Measurements from ENCODE around the gene SLC6A11. TPM values are rescaled to one million over a fixed set of nuclear protein-coding genes. Genes with fewer than 3 reads are reported as not detected.

The SLC6A11 gene
- total RNA-seq, 1 experiment from 2014 or later: not detected

- Mint-ChIP-seq H3K4me1 (ENCODE audit: low read depth, unreplicated experiment) (no peaks in the 10 kb centered on the region), H3K4me3 (ENCODE audit: unreplicated experiment) (no peak overlapping the region), H3K9me3 (ENCODE audit: unreplicated experiment) (no peaks in the 10 kb centered on the region), H3K27me3 (ENCODE audit: insufficient read depth, unreplicated experiment) (peaks cover 14% of the 10 kb centered on the region), H3K36me3 (ENCODE audit: insufficient read depth, unreplicated experiment) (no peaks in the 10 kb centered on the region), H3K27ac (ENCODE audit: unreplicated experiment) (no peak overlapping the region)
- BruUV-seq (replicated peaks): no TSS peak
- no peak for TF ChIP-seq CTCF (IDR thresholded peaks at IDR 0.05; ENCODE audit: insufficient read depth in 1 of 2, low read depth in 1 of 2, low read length in 1 of 2, severe bottlenecking in 1 of 2, unreplicated experiment in 1 of 2)
- Histone ChIP-seq H3K36me3 (ENCODE audit: control insufficient read depth, insufficient read depth, low read length) (no peaks in the 10 kb centered on the region), H3K4me1 (no peaks in the 10 kb centered on the region), H3K27me3 (replicated peaks; ENCODE audit: control insufficient read depth, insufficient read depth, low read length) (no peaks in the 10 kb centered on the region; the same call in 1 of the 2 replicates), H3K4me3 (ENCODE audit: low read depth, low read length) (no peak overlapping the region), H3K9me3 (no peaks in the 10 kb centered on the region)
- CTCF ChIA-PET: no interaction called here
- POLR2A ChIA-PET: no interaction called here
- intact Hi-C loops (cut with micrococcal nuclease; ENCODE audit: unreplicated experiment): no loop called here
- no peak for DNase-seq
These were observed 113.0 kb downstream of the SLC6A11 start for GRCh38 chr3:10928961-10929471.

GRCh38 chr3:10929978-10930665 lies 114.1 kb downstream of the SLC6A11 start:
- CTCF ChIA-PET: no interaction called here
- H3K4me1 Mint-ChIP-seq (ENCODE audit: low read depth, unreplicated experiment): no peaks in the 10 kb centered on the region
- Histone ChIP-seq H3K4me3 (ENCODE audit: low read depth, low read length) (no peak overlapping the region), H3K4me1 (no peaks in the 10 kb centered on the region), H3K27me3 (replicated peaks; ENCODE audit: control insufficient read depth, insufficient read depth, low read length) (no peaks in the 10 kb centered on the region; the same call in 1 of the 2 replicates), H3K36me3 (ENCODE audit: control insufficient read depth, insufficient read depth, low read length) (no peaks in the 10 kb centered on the region), H3K9me3 (no peaks in the 10 kb centered on the region)
- H3K9me3 Mint-ChIP-seq (ENCODE audit: unreplicated experiment): no peaks in the 10 kb centered on the region
- BruUV-seq (replicated peaks): no TSS peak
- no peak overlapping the region for H3K4me3 Mint-ChIP-seq (ENCODE audit: unreplicated experiment)
- H3K27me3 Mint-ChIP-seq (ENCODE audit: insufficient read depth, unreplicated experiment): peaks cover 8% of the 10 kb centered on the region
- POLR2A ChIA-PET: no interaction called here
- intact Hi-C loops (cut with micrococcal nuclease; ENCODE audit: unreplicated experiment): no loop called here
- TF ChIP-seq CTCF (IDR thresholded peaks at IDR 0.05; ENCODE audit: insufficient read depth in 1 of 2, low read depth in 1 of 2, low read length in 1 of 2, severe bottlenecking in 1 of 2, unreplicated experiment in 1 of 2): no peak
- DNase-seq: no peak
- no peak overlapping the region for H3K27ac Mint-ChIP-seq (ENCODE audit: unreplicated experiment)
- H3K36me3 Mint-ChIP-seq (ENCODE audit: insufficient read depth, unreplicated experiment): no peaks in the 10 kb centered on the region

GRCh38 chr3:10930666-10931040 lies 114.6 kb downstream of the SLC6A11 start:
- ChIA-PET POLR2A (no interaction called here), CTCF (no interaction called here)
- Mint-ChIP-seq H3K4me3 (ENCODE audit: unreplicated experiment) (no peak overlapping the region), H3K4me1 (ENCODE audit: low read depth, unreplicated experiment) (no peaks in the 10 kb centered on the region), H3K27ac (ENCODE audit: unreplicated experiment) (no peak overlapping the region), H3K27me3 (ENCODE audit: insufficient read depth, unreplicated experiment) (peaks cover 8% of the 10 kb centered on the region), H3K36me3 (ENCODE audit: insufficient read depth, unreplicated experiment) (no peaks in the 10 kb centered on the region), H3K9me3 (ENCODE audit: unreplicated experiment) (no peaks in the 10 kb centered on the region)
- no peak for TF ChIP-seq CTCF (IDR thresholded peaks at IDR 0.05; ENCODE audit: insufficient read depth in 1 of 2, low read depth in 1 of 2, low read length in 1 of 2, severe bottlenecking in 1 of 2, unreplicated experiment in 1 of 2)
- no peaks in the 10 kb centered on the region; the same call in 1 of the 2 replicates for H3K27me3 ChIP-seq (replicated peaks; ENCODE audit: control insufficient read depth, insufficient read depth, low read length)
- H3K9me3 ChIP-seq: no peaks in the 10 kb centered on the region
- peak in 1 of 2 experiments; percentile 8 for DNase-seq
- BruUV-seq (replicated peaks): no TSS peak
- H3K36me3 ChIP-seq (ENCODE audit: control insufficient read depth, insufficient read depth, low read length): no peaks in the 10 kb centered on the region
- no peak overlapping the region for H3K4me3 ChIP-seq (ENCODE audit: low read depth, low read length)
- H3K4me1 ChIP-seq: no peaks in the 10 kb centered on the region
- intact Hi-C loops (cut with micrococcal nuclease; ENCODE audit: unreplicated experiment): no loop called here
